HepG2 (cell line): ENCODE measurements around the gene PTMA. TPM values are rescaled to one million over a fixed set of nuclear protein-coding genes. Genes with fewer than 3 reads are reported as not detected.

ENCODE experiments used
- CHD2 ChIP-seq: IDR thresholded peaks from 2 replicates; pipeline ENCODE4 v1.6.1; 2011; ENCODE audit warnings: low read depth, low read length, improper control_type of control experiment
- KMT2B ChIP-seq: IDR thresholded peaks from 2 replicates; pipeline ENCODE4 v1.6.1; 2016; ENCODE audit warnings: missing genetic modification reagents, missing compliant biosample characterization
- NFIB ChIP-seq: sonication (generic); formaldehyde crosslinking; IDR thresholded peaks from 2 replicates; pipeline ENCODE4 v1.9.0; 2021; ENCODE audit warnings: missing genetic modification reagents, mild to moderate bottlenecking, borderline replicate concordance
- SALL1 ChIP-seq: sonication (generic); formaldehyde crosslinking; IDR thresholded peaks from 2 replicates; pipeline ENCODE4 v1.8.0; 2022; ENCODE audit warnings: mild to moderate bottlenecking, missing genetic modification reagents
- SIN3B ChIP-seq: fragments of 150-350 bp; IDR thresholded peaks from 2 replicates; pipeline ENCODE4 v1.6.1; 2014; ENCODE audit warnings: low read length
- ZFY ChIP-seq: sonication (generic); formaldehyde crosslinking; IDR thresholded peaks from 2 replicates; pipeline ENCODE4 v1.4.0; 2020; ENCODE audit warnings: missing genetic modification reagents
- ZNF234 ChIP-seq: sonication (generic); formaldehyde crosslinking; conservative IDR thresholded peaks from 2 replicates; pipeline ENCODE4 v1.5.1; 2020; ENCODE audit warnings: mild to moderate bottlenecking, missing genetic modification reagents
- ZNF292 ChIP-seq: sonication (generic); formaldehyde crosslinking; IDR thresholded peaks from 2 replicates; pipeline ENCODE4 v1.8.1; 2022; ENCODE audit warnings: mild to moderate bottlenecking, low read depth, missing genetic modification reagents, borderline replicate concordance
- ZNF350 ChIP-seq: sonication (generic); formaldehyde crosslinking; IDR thresholded peaks from 2 replicates; pipeline ENCODE4 v1.4.0; 2020; ENCODE audit warnings: mild to moderate bottlenecking, low read depth, missing genetic modification reagents, borderline replicate concordance
- ZNF569 ChIP-seq: sonication (generic); formaldehyde crosslinking; IDR thresholded peaks from 2 replicates; pipeline ENCODE4 v1.5.0; 2020; ENCODE audit warnings: mild to moderate bottlenecking, missing genetic modification reagents, moderate library complexity, borderline replicate concordance
- ZNF574 ChIP-seq: sonication (generic); formaldehyde crosslinking; IDR thresholded peaks from 2 replicates; pipeline ENCODE4 v1.4.0; 2020; ENCODE audit warnings: missing genetic modification reagents
- ZNF646 ChIP-seq: sonication (generic); formaldehyde crosslinking; IDR thresholded peaks from 2 replicates; pipeline ENCODE4 v1.9.0; 2021; ENCODE audit warnings: mild to moderate bottlenecking, missing genetic modification reagents
- ZNF788 ChIP-seq: sonication (generic); formaldehyde crosslinking; IDR thresholded peaks from 2 replicates; pipeline ENCODE4 v1.5.0; 2020; ENCODE audit warnings: mild to moderate bottlenecking, missing genetic modification reagents, borderline replicate concordance
- ZNF879 ChIP-seq: sonication (generic); formaldehyde crosslinking; IDR thresholded peaks from 2 replicates; pipeline ENCODE4 v1.8.1; 2023; ENCODE audit warnings: missing genetic modification reagents
- polyA plus RNA-seq, 8 experiments: library from polyadenylated mRNA; depleted of rRNA in 3 of 8; stranded (reverse) in 7 of 8; unstranded in 1 of 8; fragments of >200 nt; fragmentation: Illumina TruSeq in 4 of 8; extraction: Trizol in 4 of 8; gene quantifications; 2 replicates each; pipeline versions ENCODE4 v1.2.1 to v1.2.3, GENCODE V29; 2011 to 2016; ENCODE audit warnings: low read depth in 4 of 8, missing spikeins in 1 of 8, mixed read lengths in 1 of 8; ENCODE audit not compliant: insufficient read depth in 1 of 8
- total RNA-seq, 5 experiments: library from RNA; depleted of rRNA; stranded (reverse); fragments of >200 nt; fragmentation: Illumina TruSeq; extraction: Trizol; gene quantifications; 2 replicates each; pipeline ENCODE4 v1.2.3, GENCODE V29; 2016; ENCODE audit warnings: low read depth in 1 of 5
- TF ChIP-seq, protein P1 (sequence below): IDR thresholded peaks from 2 replicates; pipeline ENCODE4 v1.6.1; 2012; ENCODE audit warnings: inconsistent platforms
- TF ChIP-seq, protein P2 (sequence below): sonication (generic); formaldehyde crosslinking; IDR thresholded peaks from 2 replicates; pipeline ENCODE4 v1.4.0; 2020; ENCODE audit warnings: missing genetic modification reagents, borderline replicate concordance

The PTMA gene
- total and polyA plus RNA-seq, 2 of the 13 experiments (the other 11 are each of a cell fraction or from before 2014, with no cell fraction given), result 190 to 1,086 TPM

- TF ChIP-seq ZNF350 (CRISPR knock-in tag) (peak; percentile 55; the same call in 1 of the 2 replicates), ZNF788 (CRISPR knock-in tag) (no peak; the same call in 1 of the 2 replicates), ZNF879 (CRISPR knock-in tag) (peak; percentile 95; the same call in 1 of the 2 replicates), ZNF646 (CRISPR knock-in tag) (no peak), NFIB (CRISPR knock-in tag) (no peak), ZFY (CRISPR knock-in tag) (peak; percentile 30), ZNF574 (CRISPR knock-in tag) (peak; percentile 36), CHD2 (no peak), KMT2B (0 out of 2 replicates have a peak, but pooled peaks have one; percentile 41), ZNF292 (CRISPR knock-in tag) (no peak), SALL1 (CRISPR knock-in tag) (peak; percentile 41; the same call in 1 of the 2 replicates), ZNF569 (0 out of 2 replicates have a peak, but pooled peaks have one; percentile 88), SIN3B (no peak), ZNF234 (CRISPR knock-in tag) (0 out of 2 replicates have a peak, but pooled peaks have one; percentile 82)
- TF ChIP-seq, protein P1, sequence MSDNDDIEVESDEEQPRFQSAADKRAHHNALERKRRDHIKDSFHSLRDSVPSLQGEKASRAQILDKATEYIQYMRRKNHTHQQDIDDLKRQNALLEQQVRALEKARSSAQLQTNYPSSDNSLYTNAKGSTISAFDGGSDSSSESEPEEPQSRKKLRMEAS, result peak; percentile 84
- TF ChIP-seq, protein P2, sequence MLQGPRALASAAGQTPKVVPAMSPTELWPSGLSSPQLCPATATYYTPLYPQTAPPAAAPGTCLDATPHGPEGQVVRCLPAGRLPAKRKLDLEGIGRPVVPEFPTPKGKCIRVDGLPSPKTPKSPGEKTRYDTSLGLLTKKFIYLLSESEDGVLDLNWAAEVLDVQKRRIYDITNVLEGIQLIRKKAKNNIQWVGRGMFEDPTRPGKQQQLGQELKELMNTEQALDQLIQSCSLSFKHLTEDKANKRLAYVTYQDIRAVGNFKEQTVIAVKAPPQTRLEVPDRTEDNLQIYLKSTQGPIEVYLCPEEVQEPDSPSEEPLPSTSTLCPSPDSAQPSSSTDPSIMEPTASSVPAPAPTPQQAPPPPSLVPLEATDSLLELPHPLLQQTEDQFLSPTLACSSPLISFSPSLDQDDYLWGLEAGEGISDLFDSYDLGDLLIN (CRISPR knock-in tag), result peak; percentile 88; the same call in 1 of the 2 replicates
These were observed 27.9 kb upstream of the PTMA start (continued) for GRCh38 chr2:231680285-231680991.
